ENCODE results near the gene CNGB1. TPM values are rescaled to one million over a fixed set of nuclear protein-coding genes. Genes with fewer than 3 reads are reported as not detected.
"Not testable (repeated sequence)": the region's sequence is repeated elsewhere in the genome, so short reads cannot be mapped to it uniquely, and the experiment has no call there.

The CNGB1 gene
- total and polyA plus RNA-seq, 4 donors, result not detected

DNA sequence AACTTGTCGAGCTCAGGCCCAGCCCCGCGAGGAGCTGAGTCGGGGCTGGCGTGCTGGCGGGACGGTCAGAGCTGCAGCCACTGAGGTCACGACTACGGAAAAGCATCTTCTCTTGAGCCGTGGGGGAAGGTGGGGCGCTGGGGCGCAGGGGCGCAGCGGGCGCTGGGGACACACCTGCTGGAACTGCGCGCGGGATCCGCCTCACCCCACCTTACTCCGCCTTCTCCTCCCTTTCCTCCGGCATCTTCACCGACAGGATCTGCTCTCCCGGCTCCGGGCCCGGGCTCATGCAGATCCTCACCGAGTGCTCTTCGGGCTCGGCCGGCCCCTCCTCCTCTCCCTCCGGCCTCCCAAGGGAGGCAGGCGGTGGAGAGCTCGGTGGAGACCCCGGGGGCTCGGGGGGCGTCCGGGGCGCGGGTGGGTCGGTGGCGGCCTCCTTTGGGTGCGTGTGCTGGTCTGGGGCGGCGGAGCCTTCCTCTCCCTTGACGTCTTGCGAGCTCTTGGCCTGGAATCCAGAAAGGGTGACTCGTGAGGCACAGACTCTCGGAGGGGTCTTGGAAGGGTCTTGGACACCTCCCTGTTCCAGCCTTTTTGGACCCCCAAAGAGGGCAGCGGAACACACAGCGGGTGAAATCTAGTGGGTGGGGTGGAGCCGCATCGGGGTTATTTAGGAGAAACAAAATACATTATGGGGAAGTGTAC lies 86.8 kb downstream of the CNGB1 start:
- H3K27ac ChIP-seq (ENCODE audit: low read depth in 1 of 2, low read length in 2 of 2), result no peak overlapping the region
- H3K4me3 ChIP-seq (ENCODE audit: low read length in 2 of 2), result no peak overlapping the region
- H3K4me1 ChIP-seq (ENCODE audit: control insufficient read depth in 1 of 2, insufficient read depth in 2 of 2, low read length in 2 of 2), result no peaks in the 10 kb centered on the region
- peak; percentile 40 for ATAC-seq (ENCODE audit: low FRiP score)
- intact Hi-C loops (cut with DNase I), result no loop called here
- H3K36me3 ChIP-seq (ENCODE audit: control insufficient read depth in 1 of 2, insufficient read depth in 2 of 2, low read length in 1 of 2), result no peaks in the 10 kb centered on the region
- peak in 1 of 2 donors; percentile 50 for DNase-seq
- peaks cover 0 to 2% of the 10 kb centered on the region in 2 donors for H3K27me3 ChIP-seq (ENCODE audit: control insufficient read depth in 1 of 2, insufficient read depth in 2 of 2, low read length in 1 of 2)
- no peaks in the 10 kb centered on the region for H3K9me3 ChIP-seq (ENCODE audit: control insufficient read depth, low read length)
- 12 to 14% methylated on average over 47 to 51 of the region's 51 CpGs for WGBS, 2 donors

DNA sequence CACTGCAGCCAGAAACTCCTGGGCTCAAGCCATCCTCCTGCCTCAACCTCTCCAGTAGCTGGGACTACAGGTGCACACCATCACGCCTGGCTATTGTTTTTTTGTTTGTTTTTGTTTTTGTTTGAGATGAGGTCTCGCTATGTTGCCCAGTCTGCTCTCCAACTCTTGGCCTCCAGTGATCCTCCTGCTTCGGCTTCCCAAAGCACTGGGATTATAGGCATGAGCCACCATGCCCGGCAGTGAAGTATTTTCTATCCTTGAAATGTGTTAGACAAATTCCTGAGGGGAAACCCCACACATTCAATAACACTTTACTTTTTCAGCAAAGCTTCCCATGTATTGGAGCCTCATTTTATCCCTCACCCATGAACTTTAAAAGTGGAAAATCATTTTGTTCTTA lies 87.4 kb downstream of the CNGB1 start:
- H3K27ac ChIP-seq (ENCODE audit: low read depth in 1 of 2, low read length in 2 of 2), result no peak overlapping the region
- no peak for ATAC-seq (ENCODE audit: low FRiP score)
- intact Hi-C loops (cut with DNase I), result no loop called here
- H3K9me3 ChIP-seq (ENCODE audit: control insufficient read depth, low read length), result no peaks in the 10 kb centered on the region
- no peak overlapping the region for H3K4me3 ChIP-seq (ENCODE audit: low read length in 2 of 2)
- H3K36me3 ChIP-seq (ENCODE audit: control insufficient read depth in 1 of 2, insufficient read depth in 2 of 2, low read length in 1 of 2), result no peaks in the 10 kb centered on the region
- peaks cover 0 to 2% of the 10 kb centered on the region in 2 donors for H3K27me3 ChIP-seq (ENCODE audit: control insufficient read depth in 1 of 2, insufficient read depth in 2 of 2, low read length in 1 of 2)
- H3K4me1 ChIP-seq (ENCODE audit: control insufficient read depth in 1 of 2, insufficient read depth in 2 of 2, low read length in 2 of 2), result no peaks in the 10 kb centered on the region
- WGBS, 2 donors, result 57 to 59% methylated on average over 4 of the region's 4 CpGs
- DNase-seq, result no peak

DNA sequence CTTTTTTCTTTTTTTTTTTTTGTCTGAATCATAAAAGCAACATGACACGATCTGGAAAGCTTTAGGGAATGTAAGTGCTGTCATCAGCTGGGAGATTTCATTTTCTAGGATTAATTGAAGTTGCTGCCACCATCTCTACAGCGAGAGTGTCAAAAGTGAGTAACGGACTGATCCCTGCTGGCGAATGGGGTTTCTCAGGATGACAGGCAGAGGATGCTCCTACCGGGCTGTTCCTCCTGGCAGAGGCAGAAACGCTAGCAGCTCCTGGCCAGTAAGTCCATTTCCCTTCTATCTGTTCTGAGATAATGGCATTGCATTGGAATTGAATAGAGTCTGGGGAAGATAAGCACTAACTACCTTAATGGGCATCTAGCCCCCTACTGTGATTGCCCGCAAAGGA lies 88.1 kb downstream of the CNGB1 start:
- intact Hi-C loops (cut with DNase I), result no loop called here
- Histone ChIP-seq H3K36me3 (ENCODE audit: control insufficient read depth in 1 of 2, insufficient read depth in 2 of 2, low read length in 1 of 2) (no peaks in the 10 kb centered on the region), H3K4me3 (ENCODE audit: low read length in 2 of 2) (no peak overlapping the region), H3K27ac (ENCODE audit: low read depth in 1 of 2, low read length in 2 of 2) (no peak overlapping the region), H3K4me1 (ENCODE audit: control insufficient read depth in 1 of 2, insufficient read depth in 2 of 2, low read length in 2 of 2) (no peaks in the 10 kb centered on the region), H3K27me3 (ENCODE audit: control insufficient read depth in 1 of 2, insufficient read depth in 2 of 2, low read length in 1 of 2) (peaks cover 0 to 2% of the 10 kb centered on the region in 2 donors), H3K9me3 (ENCODE audit: control insufficient read depth, low read length) (no peaks in the 10 kb centered on the region)
- ATAC-seq (ENCODE audit: low FRiP score), result no peak
- whole genome bisulfite sequencing, 2 donors, result 23 to 24% methylated on average over 7 of the region's 7 CpGs
- DNase-seq, result no peak

DNA sequence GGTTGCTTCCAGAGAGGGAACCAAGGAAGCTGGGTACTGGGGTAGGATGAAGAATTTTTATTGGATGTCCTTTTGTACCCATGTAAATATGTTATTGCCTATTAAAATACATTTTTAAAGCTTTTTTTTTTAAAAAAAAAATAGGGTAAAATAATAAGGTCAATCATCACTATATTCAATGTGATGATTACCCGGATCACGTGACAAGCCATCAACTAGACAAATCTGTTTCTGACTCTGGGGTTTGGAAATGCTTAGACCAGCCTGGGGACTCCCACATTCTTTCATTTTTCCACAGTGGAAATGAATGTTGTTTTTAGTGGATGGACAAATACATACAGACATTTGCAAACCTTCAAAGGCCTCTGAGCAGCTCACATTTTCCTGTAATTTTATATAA lies 88.7 kb downstream of the CNGB1 start:
- intact Hi-C loops (cut with DNase I), result no loop called here
- H3K9me3 ChIP-seq (ENCODE audit: control insufficient read depth, low read length), result no peaks in the 10 kb centered on the region
- H3K36me3 ChIP-seq (ENCODE audit: control insufficient read depth in 1 of 2, insufficient read depth in 2 of 2, low read length in 1 of 2), result no peaks in the 10 kb centered on the region
- 44 to 62% methylated on average over 2 of the region's 2 CpGs for WGBS, 2 donors
- H3K27me3 ChIP-seq (ENCODE audit: control insufficient read depth in 1 of 2, insufficient read depth in 2 of 2, low read length in 1 of 2), result peaks cover 0 to 2% of the 10 kb centered on the region in 2 donors
- ATAC-seq (ENCODE audit: low FRiP score) (no peak), DNase-seq (no peak)
- no peaks in the 10 kb centered on the region for H3K4me1 ChIP-seq (ENCODE audit: control insufficient read depth in 1 of 2, insufficient read depth in 2 of 2, low read length in 2 of 2)
- H3K27ac ChIP-seq (ENCODE audit: low read depth in 1 of 2, low read length in 2 of 2), result no peak overlapping the region
- no peak overlapping the region for H3K4me3 ChIP-seq (ENCODE audit: low read length in 2 of 2)

DNA sequence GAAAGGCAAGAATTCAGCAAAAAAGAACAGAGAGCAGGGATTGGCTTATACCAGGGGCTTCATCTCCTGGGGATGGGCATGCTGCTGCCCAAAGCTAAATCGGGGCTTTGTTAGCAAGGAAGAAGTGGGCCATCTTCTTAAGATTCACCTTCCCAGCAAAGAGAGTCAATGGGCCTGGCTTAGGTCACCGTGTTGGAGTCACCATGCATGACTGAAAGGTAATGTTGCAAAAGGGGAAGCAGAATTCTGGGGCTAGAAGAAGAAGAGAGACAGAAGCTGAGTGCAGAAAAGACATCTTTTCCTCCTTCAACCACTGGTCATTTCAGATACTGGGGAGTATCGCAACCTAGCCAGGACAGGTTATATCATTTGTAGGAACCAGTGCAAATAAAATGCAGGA lies 92.3 kb downstream of the CNGB1 start:
- H3K4me1 ChIP-seq (ENCODE audit: control insufficient read depth in 1 of 2, insufficient read depth in 2 of 2, low read length in 2 of 2), result no peaks in the 10 kb centered on the region
- H3K9me3 ChIP-seq (ENCODE audit: control insufficient read depth, low read length), result no peaks in the 10 kb centered on the region
- ATAC-seq (ENCODE audit: low FRiP score) (no peak), DNase-seq (no peak)
- 70 to 84% methylated on average over 3 of the region's 3 CpGs for WGBS, 2 donors
- H3K27me3 ChIP-seq (ENCODE audit: control insufficient read depth in 1 of 2, insufficient read depth in 2 of 2, low read length in 1 of 2), result peaks cover 0 to 2% of the 10 kb centered on the region in 2 donors
- intact Hi-C loops (cut with DNase I), result no loop called here
- no peak overlapping the region for H3K4me3 ChIP-seq (ENCODE audit: low read length in 2 of 2)
- H3K36me3 ChIP-seq (ENCODE audit: control insufficient read depth in 1 of 2, insufficient read depth in 2 of 2, low read length in 1 of 2), result no peaks in the 10 kb centered on the region
- H3K27ac ChIP-seq (ENCODE audit: low read depth in 1 of 2, low read length in 2 of 2), result no peak overlapping the region

DNA sequence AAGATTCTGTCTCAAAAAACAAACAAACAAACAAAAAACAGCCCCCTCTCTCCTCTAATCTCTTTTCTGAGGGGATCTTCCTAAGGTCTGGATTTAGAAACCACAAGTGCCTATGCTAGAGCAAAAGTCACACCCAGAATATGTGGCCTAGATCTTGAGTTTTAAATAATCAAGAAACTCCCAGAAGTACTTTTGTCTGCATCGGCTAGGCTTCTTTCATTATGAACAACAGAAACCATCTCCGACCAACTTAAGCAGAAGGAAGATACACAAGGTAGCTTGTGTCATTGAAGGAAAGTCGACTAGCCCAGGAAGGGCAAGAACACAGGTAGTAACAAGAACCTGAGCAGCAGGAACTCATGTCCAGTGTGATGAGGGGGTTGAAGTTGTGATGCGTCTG lies 94.7 kb downstream of the CNGB1 start:
- no peaks in the 10 kb centered on the region for H3K36me3 ChIP-seq (ENCODE audit: control insufficient read depth in 1 of 2, insufficient read depth in 2 of 2, low read length in 1 of 2)
- H3K4me3 ChIP-seq (ENCODE audit: low read length in 2 of 2), result no peak overlapping the region
- DNase-seq (no peak), ATAC-seq (ENCODE audit: low FRiP score) (no peak)
- intact Hi-C loops (cut with DNase I), result no loop called here
- no peaks in the 10 kb centered on the region for H3K4me1 ChIP-seq (ENCODE audit: control insufficient read depth in 1 of 2, insufficient read depth in 2 of 2, low read length in 2 of 2)
- 84 to 87% methylated on average over 4 of the region's 4 CpGs for WGBS, 2 donors
- H3K9me3 ChIP-seq (ENCODE audit: control insufficient read depth, low read length), result no peaks in the 10 kb centered on the region
- H3K27me3 ChIP-seq (ENCODE audit: control insufficient read depth in 1 of 2, insufficient read depth in 2 of 2, low read length in 1 of 2), result no peaks in the 10 kb centered on the region
- no peak overlapping the region for H3K27ac ChIP-seq (ENCODE audit: low read depth in 1 of 2, low read length in 2 of 2)

DNA sequence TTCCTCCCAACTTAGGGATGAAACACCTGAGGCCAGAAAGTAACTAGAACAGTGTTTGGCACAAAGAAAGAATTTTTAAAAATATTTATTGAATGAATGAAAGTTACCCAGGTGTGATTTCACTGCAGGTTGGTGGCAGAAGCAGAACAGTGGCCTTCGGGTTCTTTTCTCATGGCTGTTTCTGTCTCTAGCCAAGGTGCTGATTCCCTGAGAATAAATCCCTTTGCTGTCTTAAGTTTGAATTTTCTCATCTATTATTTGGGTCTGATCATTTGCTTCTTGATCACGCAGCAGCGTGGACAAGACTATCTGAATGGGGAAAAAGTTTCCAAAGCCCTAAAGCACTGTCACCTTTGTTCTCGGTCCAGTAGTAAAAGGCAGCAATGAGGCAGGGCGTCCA lies 95.6 kb downstream of the CNGB1 start:
- H3K9me3 ChIP-seq (ENCODE audit: control insufficient read depth, low read length), result no peaks in the 10 kb centered on the region
- 52 to 62% methylated on average over 5 of the region's 5 CpGs for WGBS, 2 donors
- no peak for DNase-seq
- H3K36me3 ChIP-seq (ENCODE audit: control insufficient read depth in 1 of 2, insufficient read depth in 2 of 2, low read length in 1 of 2), result no peaks in the 10 kb centered on the region
- H3K27me3 ChIP-seq (ENCODE audit: control insufficient read depth in 1 of 2, insufficient read depth in 2 of 2, low read length in 1 of 2), result no peaks in the 10 kb centered on the region
- H3K27ac ChIP-seq (ENCODE audit: low read depth in 1 of 2, low read length in 2 of 2), result no peak overlapping the region
- no peak overlapping the region for H3K4me3 ChIP-seq (ENCODE audit: low read length in 2 of 2)
- H3K4me1 ChIP-seq (ENCODE audit: control insufficient read depth in 1 of 2, insufficient read depth in 2 of 2, low read length in 2 of 2), result no peaks in the 10 kb centered on the region
- intact Hi-C loops (cut with DNase I), result no loop called here
- no peak for ATAC-seq (ENCODE audit: low FRiP score)

DNA sequence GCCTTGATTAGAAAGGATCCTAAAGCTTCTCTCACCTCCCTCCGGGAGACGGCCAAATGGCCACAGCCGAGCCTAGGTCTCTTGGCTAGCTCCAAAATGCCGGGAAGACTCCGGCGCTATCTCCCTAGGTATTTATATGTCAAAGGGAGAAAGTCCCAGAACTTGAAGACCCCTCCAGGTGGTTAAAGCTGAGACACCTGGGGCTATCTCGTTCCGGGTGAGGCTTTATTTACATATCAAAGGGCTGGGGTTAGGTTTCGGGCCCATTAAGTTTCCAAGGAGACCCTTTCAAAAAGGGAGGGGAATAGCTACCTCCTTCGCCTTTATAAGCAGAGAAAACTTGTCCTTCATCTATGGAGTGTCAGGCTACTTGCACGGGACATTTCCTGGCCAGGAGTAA lies 97.7 kb downstream of the CNGB1 start:
- 6 to 9% methylated on average over 11 of the region's 11 CpGs for WGBS, 2 donors
- DNase-seq, result no peak
- H3K9me3 ChIP-seq (ENCODE audit: control insufficient read depth, low read length), result no peaks in the 10 kb centered on the region
- H3K36me3 ChIP-seq (ENCODE audit: control insufficient read depth in 1 of 2, insufficient read depth in 2 of 2, low read length in 1 of 2), result no peaks in the 10 kb centered on the region
- no peak overlapping the region for H3K27ac ChIP-seq (ENCODE audit: low read depth in 1 of 2, low read length in 2 of 2)
- no peak overlapping the region for H3K4me3 ChIP-seq (ENCODE audit: low read length in 2 of 2)
- no peak for ATAC-seq (ENCODE audit: low FRiP score)
- peaks cover 0 to 4% of the 10 kb centered on the region in 2 donors for H3K27me3 ChIP-seq (ENCODE audit: control insufficient read depth in 1 of 2, insufficient read depth in 2 of 2, low read length in 1 of 2)
- no peaks in the 10 kb centered on the region for H3K4me1 ChIP-seq (ENCODE audit: control insufficient read depth in 1 of 2, insufficient read depth in 2 of 2, low read length in 2 of 2)
- intact Hi-C loops (cut with DNase I), result no loop called here

DNA sequence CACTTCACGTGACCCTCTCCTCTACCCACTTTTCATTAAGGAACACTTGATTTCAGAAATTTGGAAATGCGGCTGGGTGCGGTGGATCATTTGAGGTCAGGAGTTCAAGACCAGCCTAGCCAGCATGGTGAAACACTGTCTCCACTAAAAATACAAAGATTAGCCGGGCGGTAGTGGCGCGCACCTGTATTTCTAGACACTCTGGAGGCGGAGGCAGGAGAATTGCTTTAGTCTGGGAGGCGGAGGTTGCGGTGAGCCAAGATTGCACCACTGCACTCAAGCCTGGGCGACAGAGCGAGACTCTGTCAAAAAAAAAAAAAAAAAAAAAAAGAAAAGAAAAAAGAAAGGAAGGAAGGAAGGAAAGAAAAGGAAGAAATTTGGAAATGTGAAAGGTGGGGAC lies 98.2 kb downstream of the CNGB1 start:
- H3K4me1 ChIP-seq (ENCODE audit: control insufficient read depth in 1 of 2, insufficient read depth in 2 of 2, low read length in 2 of 2); ATAC-seq (ENCODE audit: low FRiP score); intact Hi-C loops (cut with DNase I); H3K27me3 ChIP-seq (ENCODE audit: control insufficient read depth in 1 of 2, insufficient read depth in 2 of 2, low read length in 1 of 2); DNase-seq; H3K4me3 ChIP-seq (ENCODE audit: low read length in 2 of 2); H3K27ac ChIP-seq (ENCODE audit: low read depth in 1 of 2, low read length in 2 of 2); H3K36me3 ChIP-seq (ENCODE audit: control insufficient read depth in 1 of 2, insufficient read depth in 2 of 2, low read length in 1 of 2); H3K9me3 ChIP-seq (ENCODE audit: control insufficient read depth, low read length): not testable (repeated sequence)
- 85% methylated on average over 12 of the region's 12 CpGs for WGBS, 2 donors

Measured in aorta (tissue), 5 donors.